IPS-15b (cell line): ENCODE data around the gene FBXO21.
A peak's percentile ranks its signal among the peaks of the same experiment; 100 is the strongest.
"Not testable (repeated sequence)": the region's sequence is repeated elsewhere in the genome, so short reads cannot be mapped to it uniquely, and the experiment has no call there.

Experiments used
- H3K27me3 ChIP-seq: one replicate; pipeline ENCODE4 v1.6.1; 2013; ENCODE audit warnings: low read length; ENCODE audit not compliant: control insufficient read depth, insufficient read depth
- H3K36me3 ChIP-seq: one replicate; pipeline ENCODE4 v1.6.1; 2013; ENCODE audit warnings: low read length; ENCODE audit not compliant: control insufficient read depth, insufficient read depth
- H3K4me1 ChIP-seq: one replicate; pipeline ENCODE4 v1.6.1; 2013; ENCODE audit warnings: mild to moderate bottlenecking, low read length; ENCODE audit not compliant: control insufficient read depth, insufficient read depth
- H3K4me3 ChIP-seq: one replicate; pipeline ENCODE4 v1.5.1; 2013; ENCODE audit warnings: low read depth, low read length
- H3K9ac ChIP-seq: one replicate; pipeline ENCODE4 v1.6.1; 2013; ENCODE audit warnings: low read depth, mild to moderate bottlenecking, low read length
- H3K9me3 ChIP-seq: one replicate; pipeline ENCODE4 v1.6.1; 2013; ENCODE audit warnings: mild to moderate bottlenecking, low read length; ENCODE audit not compliant: control insufficient read depth, insufficient read depth

FBXO21 gene

GRCh38 chr12:117196334-117196733, 6.1 kb upstream of the FBXO21 start:
- not testable (repeated sequence) for H3K9ac ChIP-seq, H3K9me3 ChIP-seq, H3K27me3 ChIP-seq, H3K4me1 ChIP-seq, H3K4me3 ChIP-seq, H3K36me3 ChIP-seq

- not testable (repeated sequence) for H3K4me3 ChIP-seq, H3K27me3 ChIP-seq, H3K4me1 ChIP-seq
Measured at GRCh38 chr12:117195027-117195426, 4.8 kb upstream of the FBXO21 start.

GRCh38 chr12:117193903-117194302, 3.6 kb upstream of the FBXO21 start:
- Histone ChIP-seq H3K4me3 (no peak overlapping the region), H3K9me3 (no peaks in the 10 kb centered on the region), H3K4me1 (peaks cover 2% of the 10 kb centered on the region), H3K9ac (no peak overlapping the region), H3K36me3 (no peaks in the 10 kb centered on the region), H3K27me3 (peaks cover 6% of the 10 kb centered on the region)

More at GRCh38 chr12:117195027-117195426, 4.8 kb upstream of the FBXO21 start:
- not testable (repeated sequence) for H3K9me3 ChIP-seq, H3K9ac ChIP-seq, H3K36me3 ChIP-seq

GRCh38 chr12:117192581-117192980, 2.3 kb upstream of the FBXO21 start:
- H3K4me1 ChIP-seq, H3K9ac ChIP-seq, H3K9me3 ChIP-seq, H3K27me3 ChIP-seq, H3K36me3 ChIP-seq, H3K4me3 ChIP-seq: not testable (repeated sequence)

- Histone ChIP-seq H3K27me3 (peaks cover 6% of the 10 kb centered on the region), H3K4me1 (peaks cover 2% of the 10 kb centered on the region), H3K36me3 (no peaks in the 10 kb centered on the region), H3K4me3 (no peak overlapping the region), H3K9ac (no peak overlapping the region), H3K9me3 (no peaks in the 10 kb centered on the region)
Measured at GRCh38 chr12:117192057-117192456, 1.8 kb upstream of the FBXO21 start.

GRCh38 chr12:117189725-117190209, 503 bp downstream of the FBXO21 start:
- H3K4me3 ChIP-seq = peak overlapping the region; percentile 93
- no peaks in the 10 kb centered on the region for H3K9me3 ChIP-seq
- peak overlapping the region; percentile 70 for H3K9ac ChIP-seq
- H3K4me1 ChIP-seq = peaks cover 2% of the 10 kb centered on the region
- peaks cover 13% of the 10 kb centered on the region for H3K36me3 ChIP-seq
- peaks cover 6% of the 10 kb centered on the region for H3K27me3 ChIP-seq

- H3K27me3 ChIP-seq = peaks cover 6% of the 10 kb centered on the region
- H3K9me3 ChIP-seq = no peaks in the 10 kb centered on the region
- peaks cover 2% of the 10 kb centered on the region for H3K4me1 ChIP-seq
- H3K9ac ChIP-seq = peak overlapping the region; percentile 56
- H3K36me3 ChIP-seq = peaks cover 16% of the 10 kb centered on the region
- H3K4me3 ChIP-seq = peak overlapping the region; percentile 93
Measured at GRCh38 chr12:117188961-117189724, 1.1 kb downstream of the FBXO21 start.

GRCh38 chr12:117188121-117188665, 2.1 kb downstream of the FBXO21 start:
- peaks cover 6% of the 10 kb centered on the region for H3K27me3 ChIP-seq
- peaks cover 2% of the 10 kb centered on the region for H3K4me1 ChIP-seq
- no peak overlapping the region for H3K9ac ChIP-seq
- no peaks in the 10 kb centered on the region for H3K9me3 ChIP-seq
- peaks cover 17% of the 10 kb centered on the region for H3K36me3 ChIP-seq
- no peak overlapping the region for H3K4me3 ChIP-seq

- Histone ChIP-seq H3K9ac (no peak overlapping the region), H3K4me3 (no peak overlapping the region), H3K9me3 (no peaks in the 10 kb centered on the region), H3K36me3 (peaks cover 17% of the 10 kb centered on the region), H3K27me3 (peaks cover 6% of the 10 kb centered on the region), H3K4me1 (peaks cover 2% of the 10 kb centered on the region)
Measured at GRCh38 chr12:117187421-117187820, 2.8 kb downstream of the FBXO21 start.

GRCh38 chr12:117182866-117183265, 7.4 kb downstream of the FBXO21 start:
- no peaks in the 10 kb centered on the region for H3K4me1 ChIP-seq
- peaks cover 24% of the 10 kb centered on the region for H3K36me3 ChIP-seq
- no peaks in the 10 kb centered on the region for H3K9me3 ChIP-seq
- no peak overlapping the region for H3K9ac ChIP-seq
- H3K4me3 ChIP-seq = no peak overlapping the region
- H3K27me3 ChIP-seq = no peaks in the 10 kb centered on the region

GRCh38 chr12:117181468-117181843, 8.8 kb downstream of the FBXO21 start:
- not testable (repeated sequence) for H3K4me1 ChIP-seq, H3K9ac ChIP-seq, H3K27me3 ChIP-seq, H3K4me3 ChIP-seq, H3K9me3 ChIP-seq
- peaks cover 27% of the 10 kb centered on the region for H3K36me3 ChIP-seq

GRCh38 chr12:117180758-117181467, 9.4 kb downstream of the FBXO21 start:
- Histone ChIP-seq H3K4me1 (no peaks in the 10 kb centered on the region), H3K9ac (no peak overlapping the region), H3K4me3 (no peak overlapping the region), H3K9me3 (no peaks in the 10 kb centered on the region), H3K36me3 (peaks cover 25% of the 10 kb centered on the region), H3K27me3 (no peaks in the 10 kb centered on the region)
